GM19468 (cell line): ENCODE data around the gene NUDT15.
"Not testable (repeated sequence)": the region's sequence is repeated elsewhere in the genome, so short reads cannot be mapped to it uniquely, and the experiment has no call there.

Experiments used
- ATAC-seq: cut with Tn5 transposase; IDR thresholded peaks from one replicate; pipeline ENCODE4 v1.9.1; 2021; ENCODE audit warnings: mild to moderate bottlenecking, moderate library complexity, moderate number of reproducible peaks; ENCODE audit not compliant: unreplicated experiment; ENCODE audit errors: extremely low read depth

NUDT15 gene

GRCh38 chr13:48037346-48038173 is at the start of gene NUDT15:
Gene NUDT15, plus strand, starts transcription at chr13:48037726. Its CDS starts 21 bp downstream, at chr13:48037747.
- peak; percentile 93 for ATAC-seq

- no peak for ATAC-seq
Measured at GRCh38 chr13:47990427-47990826, 47.1 kb upstream of the NUDT15 start.

GRCh38 chr13:47990920-47991466 is 46.5 kb upstream of the NUDT15 start:
- ATAC-seq = no peak

- ATAC-seq = no peak
Measured at GRCh38 chr13:47991859-47992258, 45.7 kb upstream of the NUDT15 start.

GRCh38 chr13:47997384-47997783 is 40.1 kb upstream of the NUDT15 start:
- no peak for ATAC-seq

GRCh38 chr13:47999973-48000372 is 37.6 kb upstream of the NUDT15 start:
- ATAC-seq = no peak

- ATAC-seq = no peak
Measured at GRCh38 chr13:48000559-48001113, 36.9 kb upstream of the NUDT15 start.

GRCh38 chr13:48001114-48001881 is 36.2 kb upstream of the NUDT15 start, which contains the start of gene SUCLA2:
Gene SUCLA2, minus strand, starts transcription at chr13:48001273. Its CDS starts 4 bp downstream, at chr13:48001269.
- ATAC-seq = peak; percentile 99

- not testable (repeated sequence) for ATAC-seq
Measured at GRCh38 chr13:48001999-48002398, 35.5 kb upstream of the NUDT15 start.

GRCh38 chr13:48004201-48004600 is 33.3 kb upstream of the NUDT15 start:
- no peak for ATAC-seq

GRCh38 chr13:48006396-48006795 is 31.1 kb upstream of the NUDT15 start:
- no peak for ATAC-seq

- ATAC-seq = no peak
Measured at GRCh38 chr13:48009284-48009683, 28.2 kb upstream of the NUDT15 start.

- ATAC-seq = no peak
Measured at GRCh38 chr13:48010698-48011097, 26.8 kb upstream of the NUDT15 start.

GRCh38 chr13:48012668-48013067 is 24.9 kb upstream of the NUDT15 start:
- ATAC-seq = no peak

- no peak for ATAC-seq
Measured at GRCh38 chr13:48014359-48014758, 23.2 kb upstream of the NUDT15 start.

- ATAC-seq = no peak
Measured at GRCh38 chr13:48018637-48019036, 18.9 kb upstream of the NUDT15 start.

GRCh38 chr13:48019796-48020195 is 17.7 kb upstream of the NUDT15 start:
- no peak for ATAC-seq

GRCh38 chr13:48028066-48028465 is 9.5 kb upstream of the NUDT15 start:
- ATAC-seq = no peak

GRCh38 chr13:48029859-48030258 is 7.7 kb upstream of the NUDT15 start:
- ATAC-seq = no peak

GRCh38 chr13:48038761-48039160 is 1.2 kb downstream of the NUDT15 start:
- no peak for ATAC-seq

GRCh38 chr13:48040049-48040448 is 2.5 kb downstream of the NUDT15 start:
- no peak for ATAC-seq
